Measurements from ENCODE around the gene CMPK2. TPM values are rescaled to one million over a fixed set of nuclear protein-coding genes. Genes with fewer than 3 reads are reported as not detected.

Gene CMPK2
- total RNA-seq, 2 donors from 2014 or later: 2.1 to 3.8 TPM

GRCh38 chr2:6872394-6872793 is 6.7 kb upstream of the CMPK2 start:
- Histone ChIP-seq H3K4me3 (ENCODE audit: low read length) (no peak overlapping the region), H3K27me3 (ENCODE audit: control insufficient read depth, insufficient read depth, low read length, poor library complexity, severe bottlenecking) (peaks cover 13% of the 10 kb centered on the region), H3K9ac (ENCODE audit: extremely low read depth, low read length, poor library complexity, severe bottlenecking) (no peak overlapping the region), H3K27ac (ENCODE audit: low read depth, low read length) (no peak overlapping the region), H3K9me3 (ENCODE audit: control insufficient read depth, low read length) (peaks cover 9% of the 10 kb centered on the region), H3K4me1 (ENCODE audit: control insufficient read depth, insufficient read depth, low read length) (no peaks in the 10 kb centered on the region), H3K36me3 (ENCODE audit: control insufficient read depth, insufficient read depth, low read length) (no peaks in the 10 kb centered on the region)
- peaks cover 14% of the 10 kb centered on the region for H3K27me3 Mint-ChIP-seq (ENCODE audit: insufficient read depth)
- no peak for TF ChIP-seq CTCF (conservative IDR thresholded peaks at IDR 0.05)
- H3K9me3 Mint-ChIP-seq: peaks cover 4% of the 10 kb centered on the region
- no peaks in the 10 kb centered on the region for H3K36me3 Mint-ChIP-seq (ENCODE audit: low read depth)
- WGBS, 2 experiments (ENCODE audit: insufficient coverage in 1 of 2, insufficient read length in 1 of 2): 88 to 100% methylated on average over 1 to 2 of the region's 2 CpGs
- no peak for DNase-seq
- no peaks in the 10 kb centered on the region for H3K4me1 Mint-ChIP-seq
- no peak overlapping the region for H3K27ac Mint-ChIP-seq
- H3K4me3 Mint-ChIP-seq: no peak overlapping the region

- Histone ChIP-seq H3K27me3 (ENCODE audit: control insufficient read depth, insufficient read depth, low read length, poor library complexity, severe bottlenecking) (peaks cover 54% of the 10 kb centered on the region), H3K9ac (ENCODE audit: extremely low read depth, low read length, poor library complexity, severe bottlenecking) (no peak overlapping the region), H3K27ac (ENCODE audit: low read depth, low read length) (no peak overlapping the region), H3K36me3 (ENCODE audit: control insufficient read depth, insufficient read depth, low read length) (no peaks in the 10 kb centered on the region), H3K9me3 (ENCODE audit: control insufficient read depth, low read length) (no peaks in the 10 kb centered on the region), H3K4me1 (ENCODE audit: control insufficient read depth, insufficient read depth, low read length) (no peaks in the 10 kb centered on the region), H3K4me3 (ENCODE audit: low read length) (no peak overlapping the region)
- Mint-ChIP-seq H3K9me3 (no peaks in the 10 kb centered on the region), H3K4me1 (peaks cover 6% of the 10 kb centered on the region), H3K36me3 (ENCODE audit: low read depth) (no peaks in the 10 kb centered on the region), H3K4me3 (no peak overlapping the region), H3K27me3 (ENCODE audit: insufficient read depth) (peaks cover 53% of the 10 kb centered on the region), H3K27ac (no peak overlapping the region)
- no peak for DNase-seq
- TF ChIP-seq CTCF (conservative IDR thresholded peaks at IDR 0.05): no peak
- 91 to 94% methylated on average over 2 to 6 of the region's 7 CpGs for WGBS, 2 experiments (ENCODE audit: insufficient coverage in 1 of 2, insufficient read length in 1 of 2)
These were observed 1.3 kb upstream of the CMPK2 start for GRCh38 chr2:6866982-6867381.

- TF ChIP-seq CTCF (conservative IDR thresholded peaks at IDR 0.05): peak; percentile 75
- WGBS, 2 experiments (ENCODE audit: insufficient coverage in 1 of 2, insufficient read length in 1 of 2): 3 to 12% methylated on average over 5 to 9 of the region's 9 CpGs
- Mint-ChIP-seq H3K36me3 (ENCODE audit: low read depth) (no peaks in the 10 kb centered on the region), H3K27ac (peak overlapping the region; percentile 4), H3K4me3 (peak overlapping the region; percentile 67), H3K4me1 (peaks cover 6% of the 10 kb centered on the region), H3K9me3 (no peaks in the 10 kb centered on the region), H3K27me3 (ENCODE audit: insufficient read depth) (peaks cover 54% of the 10 kb centered on the region)
- H3K36me3 ChIP-seq (ENCODE audit: control insufficient read depth, insufficient read depth, low read length): no peaks in the 10 kb centered on the region
- no peak for DNase-seq
- H3K4me3 ChIP-seq (ENCODE audit: low read length): peak overlapping the region; percentile 85
- H3K27ac ChIP-seq (ENCODE audit: low read depth, low read length): no peak overlapping the region
- no peak overlapping the region for H3K9ac ChIP-seq (ENCODE audit: extremely low read depth, low read length, poor library complexity, severe bottlenecking)
- H3K4me1 ChIP-seq (ENCODE audit: control insufficient read depth, insufficient read depth, low read length): no peaks in the 10 kb centered on the region
- H3K9me3 ChIP-seq (ENCODE audit: control insufficient read depth, low read length): no peaks in the 10 kb centered on the region
- H3K27me3 ChIP-seq (ENCODE audit: control insufficient read depth, insufficient read depth, low read length, poor library complexity, severe bottlenecking): peaks cover 54% of the 10 kb centered on the region
These were observed 566 bp upstream of the CMPK2 start for GRCh38 chr2:6866275-6866671.
